Prostate gland (tissue), 2 donors: ENCODE results near the gene DHX9.

Experiments
- POLR2A ChIP-seq: fragments of 450-650 bp; IDR thresholded peaks from one replicate; pipeline ENCODE4 v1.6.1; 2016; ENCODE audit warnings: antibody characterized with exemption, mild to moderate bottlenecking
- POLR2AphosphoS5 ChIP-seq: sonication (generic); formaldehyde crosslinking; IDR thresholded peaks from one replicate; pipeline ENCODE4 v1.6.1; 2017; ENCODE audit warnings: antibody characterized with exemption
- TF ChIP-seq, protein P1 (sequence below), 4 experiments: fragments of 200-600 bp in 2 of 4; fragments of 450-650 bp in 2 of 4; sonication (generic) in 2 of 4; IDR thresholded peaks; 1 replicate in 3 of 4; 2 replicates in 1 of 4; pipeline ENCODE4 v1.5.1; 2016 to 2019; ENCODE audit warnings: antibody characterized with exemption in 4 of 4, mild to moderate bottlenecking in 2 of 4, moderate library complexity in 2 of 4

GRCh38 chr1:182875889-182876288 is 36.7 kb downstream of the DHX9 start:
- TF ChIP-seq, protein P1, sequence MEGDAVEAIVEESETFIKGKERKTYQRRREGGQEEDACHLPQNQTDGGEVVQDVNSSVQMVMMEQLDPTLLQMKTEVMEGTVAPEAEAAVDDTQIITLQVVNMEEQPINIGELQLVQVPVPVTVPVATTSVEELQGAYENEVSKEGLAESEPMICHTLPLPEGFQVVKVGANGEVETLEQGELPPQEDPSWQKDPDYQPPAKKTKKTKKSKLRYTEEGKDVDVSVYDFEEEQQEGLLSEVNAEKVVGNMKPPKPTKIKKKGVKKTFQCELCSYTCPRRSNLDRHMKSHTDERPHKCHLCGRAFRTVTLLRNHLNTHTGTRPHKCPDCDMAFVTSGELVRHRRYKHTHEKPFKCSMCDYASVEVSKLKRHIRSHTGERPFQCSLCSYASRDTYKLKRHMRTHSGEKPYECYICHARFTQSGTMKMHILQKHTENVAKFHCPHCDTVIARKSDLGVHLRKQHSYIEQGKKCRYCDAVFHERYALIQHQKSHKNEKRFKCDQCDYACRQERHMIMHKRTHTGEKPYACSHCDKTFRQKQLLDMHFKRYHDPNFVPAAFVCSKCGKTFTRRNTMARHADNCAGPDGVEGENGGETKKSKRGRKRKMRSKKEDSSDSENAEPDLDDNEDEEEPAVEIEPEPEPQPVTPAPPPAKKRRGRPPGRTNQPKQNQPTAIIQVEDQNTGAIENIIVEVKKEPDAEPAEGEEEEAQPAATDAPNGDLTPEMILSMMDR (IDR thresholded peaks at IDR 0.05), result no peak
- no peak for TF ChIP-seq POLR2AphosphoS5
- TF ChIP-seq POLR2A, result no peak
